GM18505 (cell line): ENCODE data around the gene RNF13.
"Not testable (repeated sequence)": the region's sequence is repeated elsewhere in the genome, so short reads cannot be mapped to it uniquely, and the experiment has no call there.

Source experiments
- ATAC-seq: cut with Tn5 transposase; IDR thresholded peaks from one replicate; pipeline ENCODE4 v1.9.1; 2021; ENCODE audit not compliant: unreplicated experiment
- POLR2A ChIP-seq: IDR thresholded peaks from 4 replicates; pipeline ENCODE4 v1.6.1; 2011; ENCODE audit warnings: borderline replicate concordance; ENCODE audit not compliant: insufficient read depth, insufficient read length; ENCODE audit errors: extremely low read depth

Gene RNF13

GRCh38 chr3:149881879-149882278 lies 68.9 kb downstream of the RNF13 start:
- TF ChIP-seq POLR2A: no peak
- no peak for ATAC-seq

GRCh38 chr3:149883134-149883533 lies 70.1 kb downstream of the RNF13 start:
- no peak for ATAC-seq
- TF ChIP-seq POLR2A: no peak

- not testable (repeated sequence) for ATAC-seq
Observed at GRCh38 chr3:149883860-149884259, 70.8 kb downstream of the RNF13 start.

- not testable (repeated sequence) for ATAC-seq
Observed at GRCh38 chr3:149884848-149885247, 71.8 kb downstream of the RNF13 start.

GRCh38 chr3:149886957-149887356 lies 73.9 kb downstream of the RNF13 start:
- no peak for TF ChIP-seq POLR2A
- ATAC-seq: no peak

GRCh38 chr3:149891621-149892020 lies 78.6 kb downstream of the RNF13 start:
- no peak for TF ChIP-seq POLR2A
- ATAC-seq: no peak

- TF ChIP-seq POLR2A: no peak
- ATAC-seq: no peak
Observed at GRCh38 chr3:149892371-149892770, 79.4 kb downstream of the RNF13 start.

GRCh38 chr3:149894205-149894604 lies 81.2 kb downstream of the RNF13 start:
- no peak for TF ChIP-seq POLR2A
- no peak for ATAC-seq

GRCh38 chr3:149895339-149895738 lies 82.3 kb downstream of the RNF13 start:
- ATAC-seq: no peak

GRCh38 chr3:149895769-149896168 lies 82.8 kb downstream of the RNF13 start:
- TF ChIP-seq POLR2A: no peak
- no peak for ATAC-seq

More at GRCh38 chr3:149895339-149895738, 82.3 kb downstream of the RNF13 start:
- no peak for TF ChIP-seq POLR2A

GRCh38 chr3:149898771-149899170 lies 85.8 kb downstream of the RNF13 start:
- no peak for TF ChIP-seq POLR2A
- no peak for ATAC-seq

GRCh38 chr3:149900322-149900721 lies 87.3 kb downstream of the RNF13 start:
- no peak for ATAC-seq
- TF ChIP-seq POLR2A: no peak

- ATAC-seq: no peak
- no peak for TF ChIP-seq POLR2A
Observed at GRCh38 chr3:149901770-149902169, 88.8 kb downstream of the RNF13 start.

GRCh38 chr3:149902498-149903139 lies 89.6 kb downstream of the RNF13 start:
- no peak for TF ChIP-seq POLR2A
- no peak for ATAC-seq

- ATAC-seq: no peak
- no peak for TF ChIP-seq POLR2A
Observed at GRCh38 chr3:149906036-149906435, 93.0 kb downstream of the RNF13 start.
